Osteoblast (primary cell): Measurements from ENCODE around the gene TST. TPM values are rescaled to one million over a fixed set of nuclear protein-coding genes. Genes with fewer than 3 reads are reported as not detected.

ENCODE experiments used
- DNase-seq: peaks from one replicate; pipeline ENCODE4 v3.0.0; 2011; ENCODE audit warnings: low spot score, mixed read lengths; ENCODE audit not compliant: insufficient read length; ENCODE audit errors: missing footprints
- H2AFZ ChIP-seq: 2 replicates; pipeline ENCODE4 v1.6.0; 2011; ENCODE audit warnings: mild to moderate bottlenecking, low read length
- H3K27ac ChIP-seq: 2 replicates; pipeline ENCODE4 v1.5.1; 2011; ENCODE audit warnings: mild to moderate bottlenecking, low read depth, low read length, moderate library complexity
- H3K27me3 ChIP-seq: 2 replicates; pipeline ENCODE4 v1.6.0; 2012; ENCODE audit warnings: mild to moderate bottlenecking, control low read depth, inconsistent platforms, low read length, moderate library complexity; ENCODE audit not compliant: insufficient read depth
- H3K36me3 ChIP-seq: 2 replicates; pipeline ENCODE4 v1.5.1; 2011; ENCODE audit warnings: mild to moderate bottlenecking, low read length, control low read depth, moderate library complexity; ENCODE audit not compliant: insufficient read depth
- H3K4me1 ChIP-seq: 2 replicates; pipeline ENCODE4 v1.5.1; 2011; ENCODE audit warnings: mild to moderate bottlenecking, low read length, control low read depth, moderate library complexity; ENCODE audit not compliant: insufficient read depth
- H3K4me2 ChIP-seq: 2 replicates; pipeline ENCODE4 v1.6.0; 2011; ENCODE audit warnings: mild to moderate bottlenecking, low read length; ENCODE audit not compliant: insufficient read depth
- H3K4me3 ChIP-seq: fragments of 200-600 bp; sonication (generic); 3 replicates; pipeline ENCODE4 v1.5.1; 2012; ENCODE audit warnings: mild to moderate bottlenecking, low read length, inconsistent platforms; ENCODE audit not compliant: insufficient read depth
- H3K79me2 ChIP-seq: 2 replicates; pipeline ENCODE4 v1.6.0; 2012; ENCODE audit warnings: mild to moderate bottlenecking, low read length, control low read depth, inconsistent platforms; ENCODE audit not compliant: insufficient read depth
- H3K9me3 ChIP-seq: 2 replicates; pipeline ENCODE4 v1.5.1; 2011; ENCODE audit warnings: low read depth, low read length, control low read depth
- H4K20me1 ChIP-seq: 2 replicates; pipeline ENCODE4 v1.6.0; 2012; ENCODE audit warnings: mild to moderate bottlenecking, low read length, control low read depth; ENCODE audit not compliant: insufficient read depth
- total RNA-seq: library from RNA; depleted of rRNA; stranded (reverse); fragments of >200 nt; gene quantifications from 2 replicates; pipeline ENCODE4 v1.2.3, GENCODE V29; 2012
- TF ChIP-seq, protein P1 (sequence below): IDR thresholded peaks from 2 replicates; pipeline ENCODE4 v1.5.1; 2011; ENCODE audit warnings: mild to moderate bottlenecking, low read depth, low read length, moderate library complexity; ENCODE audit errors: extremely low read depth

Gene TST
- total RNA-seq, 1 donor, result 63.3 TPM

GRCh38 chr22:37012262-37012904 lies 6.9 kb downstream of the TST start:
- no peaks in the 10 kb centered on the region for H3K4me1 ChIP-seq
- TF ChIP-seq, protein P1, sequence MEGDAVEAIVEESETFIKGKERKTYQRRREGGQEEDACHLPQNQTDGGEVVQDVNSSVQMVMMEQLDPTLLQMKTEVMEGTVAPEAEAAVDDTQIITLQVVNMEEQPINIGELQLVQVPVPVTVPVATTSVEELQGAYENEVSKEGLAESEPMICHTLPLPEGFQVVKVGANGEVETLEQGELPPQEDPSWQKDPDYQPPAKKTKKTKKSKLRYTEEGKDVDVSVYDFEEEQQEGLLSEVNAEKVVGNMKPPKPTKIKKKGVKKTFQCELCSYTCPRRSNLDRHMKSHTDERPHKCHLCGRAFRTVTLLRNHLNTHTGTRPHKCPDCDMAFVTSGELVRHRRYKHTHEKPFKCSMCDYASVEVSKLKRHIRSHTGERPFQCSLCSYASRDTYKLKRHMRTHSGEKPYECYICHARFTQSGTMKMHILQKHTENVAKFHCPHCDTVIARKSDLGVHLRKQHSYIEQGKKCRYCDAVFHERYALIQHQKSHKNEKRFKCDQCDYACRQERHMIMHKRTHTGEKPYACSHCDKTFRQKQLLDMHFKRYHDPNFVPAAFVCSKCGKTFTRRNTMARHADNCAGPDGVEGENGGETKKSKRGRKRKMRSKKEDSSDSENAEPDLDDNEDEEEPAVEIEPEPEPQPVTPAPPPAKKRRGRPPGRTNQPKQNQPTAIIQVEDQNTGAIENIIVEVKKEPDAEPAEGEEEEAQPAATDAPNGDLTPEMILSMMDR, result no peak
- peaks cover 6% of the 10 kb centered on the region for H4K20me1 ChIP-seq
- no peak for DNase-seq
- H3K79me2 ChIP-seq, result no peaks in the 10 kb centered on the region
- H3K27me3 ChIP-seq, result peaks cover 10% of the 10 kb centered on the region
- no peak overlapping the region for H2AFZ ChIP-seq
- no peak overlapping the region for H3K4me2 ChIP-seq
- H3K9me3 ChIP-seq, result no peaks in the 10 kb centered on the region
- H3K4me3 ChIP-seq, result no peak overlapping the region
- H3K27ac ChIP-seq, result no peak overlapping the region
- peaks cover 5% of the 10 kb centered on the region for H3K36me3 ChIP-seq

GRCh38 chr22:37011472-37011871 lies 7.8 kb downstream of the TST start:
- no peak overlapping the region for H3K4me3 ChIP-seq
- no peak for DNase-seq
- TF ChIP-seq, protein P1, result no peak
- no peak overlapping the region for H3K27ac ChIP-seq
- no peaks in the 10 kb centered on the region for H3K4me1 ChIP-seq
- peaks cover 5% of the 10 kb centered on the region for H3K36me3 ChIP-seq
- no peaks in the 10 kb centered on the region for H4K20me1 ChIP-seq
- H2AFZ ChIP-seq, result no peak overlapping the region
- peaks cover 18% of the 10 kb centered on the region for H3K27me3 ChIP-seq
- no peak overlapping the region for H3K4me2 ChIP-seq
- H3K9me3 ChIP-seq, result no peaks in the 10 kb centered on the region
- no peaks in the 10 kb centered on the region for H3K79me2 ChIP-seq

DNA sequence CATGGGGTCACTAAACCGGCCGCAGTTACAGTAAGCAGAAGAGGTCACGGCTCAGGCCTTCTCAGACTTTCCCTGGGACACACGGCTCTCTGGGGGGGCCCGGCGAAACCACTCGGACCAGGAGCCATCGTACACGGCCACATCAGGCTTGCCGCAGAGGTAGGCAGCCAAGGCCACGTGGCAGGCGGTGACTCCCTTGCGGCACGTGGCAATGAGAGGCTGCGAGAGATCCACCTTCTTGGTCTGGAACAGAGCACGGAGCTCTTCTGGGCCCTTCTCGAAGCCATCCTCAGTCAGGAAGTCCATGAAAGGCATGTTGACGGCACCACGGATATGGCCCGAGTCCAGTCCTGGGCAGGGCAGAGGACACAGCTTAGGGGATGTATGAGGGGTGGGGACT lies 8.3 kb downstream of the TST start:
- H3K36me3 ChIP-seq, result no peaks in the 10 kb centered on the region
- no peak overlapping the region for H3K27ac ChIP-seq
- no peaks in the 10 kb centered on the region for H3K9me3 ChIP-seq
- no peak overlapping the region for H2AFZ ChIP-seq
- H3K4me3 ChIP-seq, result no peak overlapping the region
- no peak overlapping the region for H3K4me2 ChIP-seq
- DNase-seq, result no peak
- H4K20me1 ChIP-seq, result no peaks in the 10 kb centered on the region
- TF ChIP-seq, protein P1, result no peak
- H3K4me1 ChIP-seq, result no peaks in the 10 kb centered on the region
- H3K79me2 ChIP-seq, result no peaks in the 10 kb centered on the region
- H3K27me3 ChIP-seq, result peaks cover 23% of the 10 kb centered on the region

GRCh38 chr22:37010174-37010573 lies 9.1 kb downstream of the TST start:
- DNase-seq, result no peak
- Histone ChIP-seq H3K27me3 (peaks cover 31% of the 10 kb centered on the region), H3K4me2 (no peak overlapping the region), H2AFZ (no peak overlapping the region), H3K79me2 (no peaks in the 10 kb centered on the region), H3K27ac (no peak overlapping the region), H3K9me3 (no peaks in the 10 kb centered on the region), H3K4me3 (no peak overlapping the region), H4K20me1 (no peaks in the 10 kb centered on the region), H3K36me3 (no peaks in the 10 kb centered on the region), H3K4me1 (no peaks in the 10 kb centered on the region)
- TF ChIP-seq, protein P1, result no peak
